ENCODE data around the gene SPATA31C2. TPM values are rescaled to one million over a fixed set of nuclear protein-coding genes. Genes with fewer than 3 reads are reported as not detected.
A peak's percentile ranks its signal among the peaks of the same experiment; 100 is the strongest.
"Not testable (repeated sequence)": the region's sequence is repeated elsewhere in the genome, so short reads cannot be mapped to it uniquely, and the experiment has no call there.

Gene SPATA31C2
- total and polyA plus RNA-seq, 5 donors = not detected

DNA sequence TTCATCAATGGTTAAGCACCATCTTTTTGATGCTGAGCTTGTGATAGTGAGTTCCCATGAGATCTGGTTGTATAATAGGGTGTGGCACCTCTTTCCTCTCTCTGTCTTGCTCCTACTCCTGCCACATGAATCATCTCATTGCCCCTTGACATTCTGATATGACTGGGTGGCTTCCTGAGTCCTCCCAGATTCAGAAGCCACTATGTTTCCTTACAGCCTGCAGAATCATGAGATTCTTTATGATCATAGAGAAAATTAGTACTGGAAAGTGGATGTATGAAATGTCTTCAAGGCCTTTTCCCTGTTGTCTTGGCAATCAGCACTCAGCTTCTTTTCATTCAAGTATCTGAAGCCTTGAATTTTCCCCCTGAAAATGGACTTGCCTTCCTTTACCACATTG, 14.9 kb downstream of the SPATA31C2 start:
- H3K9me3 ChIP-seq (ENCODE audit: control insufficient read depth, low read length); H3K4me1 ChIP-seq (ENCODE audit: control insufficient read depth, insufficient read depth, low read length); H3K27me3 ChIP-seq (ENCODE audit: control insufficient read depth, insufficient read depth); DNase-seq; H3K27ac ChIP-seq (ENCODE audit: low read length); intact Hi-C loops (cut with DNase I); ATAC-seq; H3K4me3 ChIP-seq (ENCODE audit: low read length): not testable (repeated sequence)

DNA sequence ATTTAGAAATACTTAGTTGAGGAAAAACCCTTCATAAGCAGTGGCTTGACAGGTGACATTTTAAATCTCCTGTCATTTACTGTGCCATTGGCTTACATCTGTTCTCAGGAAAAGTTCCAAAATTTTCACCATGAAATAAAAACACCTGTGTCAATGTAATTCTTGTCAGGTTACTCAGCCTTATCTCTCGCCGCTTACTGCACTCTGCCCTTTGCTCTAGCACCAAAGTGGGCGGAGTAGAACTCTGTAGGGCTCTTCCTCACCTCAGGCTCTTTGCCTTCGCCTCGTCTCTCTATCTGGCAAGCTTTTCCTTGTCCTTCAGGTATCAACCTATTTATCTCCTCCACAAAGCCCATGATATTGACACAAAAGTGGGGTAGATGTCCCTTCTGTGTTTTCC, 20.2 kb downstream of the SPATA31C2 start:
- DNase-seq; intact Hi-C loops (cut with DNase I); H3K4me1 ChIP-seq (ENCODE audit: control insufficient read depth, insufficient read depth, low read length); H3K9me3 ChIP-seq (ENCODE audit: control insufficient read depth, low read length); H3K27me3 ChIP-seq (ENCODE audit: control insufficient read depth, insufficient read depth); ATAC-seq; H3K27ac ChIP-seq (ENCODE audit: low read length); H3K4me3 ChIP-seq (ENCODE audit: low read length): not testable (repeated sequence)
- WGBS = 73% methylated on average over 5 of the region's 5 CpGs

DNA sequence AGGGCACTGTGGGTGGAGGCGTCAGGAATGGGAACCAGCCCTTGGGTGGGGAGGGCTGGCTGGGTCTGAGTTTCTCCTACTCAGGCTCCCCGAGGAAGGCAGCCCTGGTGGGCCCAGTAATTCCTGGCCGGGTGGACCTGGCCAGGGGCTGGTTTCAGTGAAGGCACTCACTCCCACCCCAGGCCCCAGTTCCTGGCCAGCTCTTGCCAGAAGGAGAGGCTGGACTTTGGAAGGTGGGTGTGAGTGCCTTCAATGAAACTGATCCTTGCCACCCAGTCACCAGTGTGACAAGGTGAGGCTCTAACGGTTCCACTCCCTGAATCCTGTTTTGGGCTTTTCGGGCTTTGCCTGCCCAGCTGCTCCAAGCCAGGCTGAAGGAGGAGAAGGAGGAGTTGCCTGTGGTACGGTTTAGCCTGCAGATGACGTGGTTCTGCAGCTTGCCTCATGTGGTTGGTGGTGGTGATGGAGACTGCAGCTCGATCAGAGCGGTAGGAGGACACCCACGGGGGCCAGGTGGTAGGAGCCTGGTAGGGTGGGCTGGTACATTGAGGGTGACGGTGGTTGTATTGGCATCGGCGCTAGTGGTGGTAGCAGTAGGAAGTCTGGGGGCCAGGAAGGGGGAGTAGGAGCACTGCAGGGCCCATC, 23.2 kb downstream of the SPATA31C2 start:
- H3K9me3 ChIP-seq (ENCODE audit: control insufficient read depth, low read length); H3K27ac ChIP-seq (ENCODE audit: low read length); H3K4me1 ChIP-seq (ENCODE audit: control insufficient read depth, insufficient read depth, low read length); H3K27me3 ChIP-seq (ENCODE audit: control insufficient read depth, insufficient read depth); ATAC-seq; DNase-seq; H3K4me3 ChIP-seq (ENCODE audit: low read length); intact Hi-C loops (cut with DNase I): not testable (repeated sequence)
- WGBS = 90% methylated on average over 13 of the region's 13 CpGs

DNA sequence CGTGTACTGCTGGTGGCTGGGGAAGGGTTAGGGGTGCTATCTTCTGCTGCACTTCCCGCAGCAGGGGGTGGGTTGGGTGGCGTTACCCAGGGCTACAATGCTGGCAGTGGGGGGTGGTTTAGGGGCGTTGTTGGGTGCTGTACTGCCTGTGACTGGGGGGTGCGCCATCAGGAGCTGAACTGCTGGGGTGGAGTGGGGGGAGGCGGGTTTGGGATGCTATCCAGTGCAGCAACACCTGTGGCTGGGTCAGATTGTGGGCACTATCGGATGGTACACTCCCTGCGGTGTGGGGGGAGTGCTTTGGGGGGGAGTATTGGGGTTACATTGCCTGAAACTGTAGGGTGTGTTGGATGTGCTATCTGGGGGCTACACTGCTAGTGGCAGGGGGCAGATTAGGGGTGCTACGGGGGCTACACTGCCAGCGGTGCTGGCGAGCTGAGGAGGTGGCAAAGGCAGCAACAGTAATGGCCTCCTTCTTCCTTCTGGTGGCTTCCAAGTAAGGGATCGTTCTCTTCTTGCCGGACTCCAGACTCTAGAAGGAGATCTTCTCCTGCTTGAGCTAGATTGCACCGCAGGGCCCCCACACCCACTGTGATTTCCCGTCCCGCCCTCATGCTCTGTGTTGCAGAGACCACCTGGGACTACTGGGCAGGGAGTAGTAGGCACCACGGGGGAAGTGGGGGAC, 23.9 kb downstream of the SPATA31C2 start:
- H3K4me3 ChIP-seq (ENCODE audit: low read length); intact Hi-C loops (cut with DNase I); H3K27me3 ChIP-seq (ENCODE audit: control insufficient read depth, insufficient read depth); ATAC-seq; H3K9me3 ChIP-seq (ENCODE audit: control insufficient read depth, low read length); DNase-seq; H3K4me1 ChIP-seq (ENCODE audit: control insufficient read depth, insufficient read depth, low read length); H3K27ac ChIP-seq (ENCODE audit: low read length): not testable (repeated sequence)
- WGBS = 90% methylated on average over 15 of the region's 17 CpGs

DNA sequence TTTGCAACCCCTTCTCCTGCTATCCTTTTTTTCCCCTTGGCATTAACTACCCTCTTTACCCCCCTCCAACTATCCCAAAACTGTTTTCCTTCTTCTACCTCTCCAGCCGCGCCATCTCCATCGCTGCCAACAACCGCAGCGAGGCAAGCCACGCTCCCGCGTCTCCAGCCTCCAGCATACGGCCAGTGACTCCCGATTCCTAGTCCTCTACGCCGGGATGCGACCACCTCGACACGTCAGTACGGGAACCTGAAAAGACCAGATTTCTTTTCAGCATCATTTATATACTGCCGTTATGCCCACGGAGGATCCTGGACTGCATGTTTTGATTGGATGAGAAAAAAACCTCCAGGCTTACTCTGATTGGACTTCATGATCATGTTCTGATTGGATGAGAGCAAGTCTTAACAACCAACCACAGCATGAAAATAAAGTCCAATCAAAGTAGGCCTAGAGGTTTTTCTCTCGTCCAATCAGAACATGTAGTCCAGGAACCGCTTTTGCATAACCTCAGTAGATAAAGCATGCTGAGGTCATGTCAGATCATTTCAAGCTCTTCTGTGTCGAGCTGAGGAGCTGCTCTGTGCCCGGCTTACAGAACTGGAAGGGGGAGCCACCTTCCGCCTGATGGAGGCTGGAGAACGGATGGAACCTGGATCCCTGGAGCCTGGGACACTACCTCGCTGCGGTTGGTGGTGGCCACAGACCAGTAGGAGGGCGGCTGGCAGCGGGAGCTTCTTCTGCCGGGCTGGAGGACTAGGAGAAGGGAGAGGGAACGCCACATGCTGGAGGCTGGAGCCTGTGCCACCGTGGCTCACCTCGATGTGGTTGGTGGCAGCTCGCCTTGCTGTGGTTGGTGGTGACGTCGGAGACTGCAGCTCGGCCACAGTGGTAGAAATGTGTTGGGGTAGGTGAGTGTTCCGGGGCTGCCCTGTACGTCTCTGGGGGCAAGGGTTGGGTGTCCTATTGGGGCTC, 24.8 kb downstream of the SPATA31C2 start:
- H3K4me1 ChIP-seq (ENCODE audit: control insufficient read depth, insufficient read depth, low read length); H3K27me3 ChIP-seq (ENCODE audit: control insufficient read depth, insufficient read depth); H3K9me3 ChIP-seq (ENCODE audit: control insufficient read depth, low read length); DNase-seq; H3K4me3 ChIP-seq (ENCODE audit: low read length); H3K27ac ChIP-seq (ENCODE audit: low read length); intact Hi-C loops (cut with DNase I); ATAC-seq: not testable (repeated sequence)
- WGBS = 90% methylated on average over 37 of the region's 38 CpGs

DNA sequence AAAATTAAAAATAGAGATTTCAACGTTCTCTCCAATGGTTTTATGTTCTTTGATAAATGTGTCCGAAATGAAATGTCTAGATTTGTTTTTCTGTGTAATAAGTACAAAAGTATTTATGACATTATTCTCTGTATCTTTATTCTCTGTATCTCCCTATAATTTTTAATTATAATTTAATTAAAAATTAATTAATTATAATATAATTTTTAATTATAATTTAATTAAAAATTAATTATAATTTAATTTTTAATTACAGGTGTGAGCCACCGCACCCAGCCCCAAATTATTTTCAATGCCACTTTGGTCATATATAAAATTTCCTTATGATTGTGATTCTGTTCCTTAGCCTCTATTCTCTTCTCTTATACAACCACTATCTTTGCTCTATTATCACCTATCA, 28.2 kb downstream of the SPATA31C2 start:
- WGBS = 94% methylated on average over 3 of the region's 3 CpGs
- Histone ChIP-seq H3K4me1 (ENCODE audit: control insufficient read depth, insufficient read depth, low read length) (no peaks in the 10 kb centered on the region), H3K9me3 (ENCODE audit: control insufficient read depth, low read length) (no peaks in the 10 kb centered on the region), H3K27me3 (ENCODE audit: control insufficient read depth, insufficient read depth) (peaks cover 4% of the 10 kb centered on the region), H3K4me3 (ENCODE audit: low read length) (no peak overlapping the region), H3K27ac (ENCODE audit: low read length) (no peak overlapping the region)
- DNase-seq (no peak), ATAC-seq (no peak)
- intact Hi-C loops (cut with DNase I) = no loop called here

DNA sequence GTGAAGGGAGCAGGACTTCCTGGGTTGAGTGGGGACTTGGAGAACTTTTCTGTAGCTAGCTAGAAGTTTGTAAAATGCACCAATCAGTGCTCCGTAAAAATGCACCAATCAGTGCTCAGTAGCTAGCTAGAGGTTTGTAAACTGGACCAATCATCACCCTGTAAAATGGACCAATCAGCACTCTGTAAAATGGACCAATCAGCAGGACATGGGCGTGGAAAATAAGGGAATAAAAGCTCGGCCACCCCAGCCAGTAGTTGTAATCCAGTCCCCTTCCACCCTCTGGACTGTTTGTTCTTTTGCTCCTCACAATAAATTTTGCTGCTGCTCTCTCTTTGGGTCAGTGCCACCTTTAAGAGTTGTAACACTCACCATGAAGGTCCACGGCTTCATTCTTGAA, 29.5 kb downstream of the SPATA31C2 start:
- Histone ChIP-seq H3K27ac (ENCODE audit: low read length) (no peak overlapping the region), H3K27me3 (ENCODE audit: control insufficient read depth, insufficient read depth) (peaks cover 4% of the 10 kb centered on the region), H3K9me3 (ENCODE audit: control insufficient read depth, low read length) (no peaks in the 10 kb centered on the region), H3K4me1 (ENCODE audit: control insufficient read depth, insufficient read depth, low read length) (no peaks in the 10 kb centered on the region), H3K4me3 (ENCODE audit: low read length) (no peak overlapping the region)
- ATAC-seq = no peak
- intact Hi-C loops (cut with DNase I) = loop anchor here in 3 of 4 donors (5.0 to 10.0 kb wide), 2 partner anchors 466 to 469 kb away; no protein-coding TSS in a partner anchor
- no peak for DNase-seq
- WGBS = 93% methylated on average over 4 of the region's 4 CpGs

DNA sequence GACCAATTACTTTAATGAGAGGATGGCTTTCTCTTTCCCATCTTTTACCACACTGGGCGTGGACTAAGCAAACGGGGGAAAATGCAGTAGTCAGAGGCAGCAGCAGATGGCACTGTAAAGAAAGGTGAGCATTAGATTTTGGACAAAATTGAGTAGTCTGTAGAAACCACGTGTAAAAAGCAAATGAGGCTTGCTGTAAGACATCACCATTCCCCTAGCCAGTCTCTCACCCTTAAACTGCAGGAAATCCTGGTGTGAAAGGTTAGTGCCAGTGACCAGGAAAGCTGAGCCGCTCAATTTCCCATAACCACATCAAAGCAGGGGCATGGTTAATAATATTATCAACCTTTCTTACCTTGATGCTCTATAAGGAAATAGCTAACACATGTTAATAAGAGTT, 31.8 kb downstream of the SPATA31C2 start:
- DNase-seq (no peak), ATAC-seq (peak in 1 of 2 donors; percentile 56)
- Histone ChIP-seq H3K9me3 (ENCODE audit: control insufficient read depth, low read length) (no peaks in the 10 kb centered on the region), H3K27me3 (ENCODE audit: control insufficient read depth, insufficient read depth) (peaks cover 4% of the 10 kb centered on the region), H3K27ac (ENCODE audit: low read length) (no peak overlapping the region), H3K4me3 (ENCODE audit: low read length) (no peak overlapping the region), H3K4me1 (ENCODE audit: control insufficient read depth, insufficient read depth, low read length) (no peaks in the 10 kb centered on the region)
- intact Hi-C loops (cut with DNase I) = loop anchor here in 3 of 4 donors (5.0 to 10.0 kb wide), 2 partner anchors 468 to 471 kb away; no protein-coding TSS in a partner anchor
- WGBS = 23% methylated on average over 4 of the region's 4 CpGs

DNA sequence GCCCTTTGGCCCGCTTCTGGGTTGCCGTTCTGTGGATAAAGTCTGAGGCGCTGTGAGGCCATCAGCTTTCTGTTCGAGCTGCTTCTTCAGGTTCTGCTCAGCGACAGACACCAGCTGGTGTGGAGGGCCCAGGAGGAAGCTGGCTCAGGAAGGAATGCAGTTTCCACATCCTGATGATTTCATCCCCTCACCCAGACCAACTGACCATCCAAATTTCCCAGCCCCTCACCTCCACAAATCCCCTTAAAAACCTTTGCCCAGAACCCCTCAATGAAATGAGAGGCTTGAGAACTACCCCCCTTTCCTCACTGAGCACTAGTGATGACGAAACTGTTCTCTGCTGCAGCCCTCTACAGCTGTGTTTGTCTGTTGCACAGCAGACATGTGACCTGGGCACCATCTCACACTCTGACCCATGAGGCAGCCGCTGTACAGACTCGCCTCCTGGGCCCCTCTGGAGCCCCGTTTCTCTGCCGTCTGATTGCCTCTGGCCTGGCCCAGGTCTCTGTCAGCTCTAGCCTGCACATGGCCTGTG, 45.4 kb downstream of the SPATA31C2 start:
- H3K9me3 ChIP-seq (ENCODE audit: control insufficient read depth, low read length) = no peaks in the 10 kb centered on the region
- H3K4me3 ChIP-seq (ENCODE audit: low read length) = no peak overlapping the region
- peak; percentile 74 to 80 for ATAC-seq
- peak; percentile 45 to 72 (median 68) for DNase-seq
- 43% methylated on average over 10 of the region's 10 CpGs for WGBS
- intact Hi-C loops (cut with DNase I) = loop anchor here in 1 of 4 donors (10.0 kb wide), 1 partner anchor 482 kb away; no protein-coding TSS in a partner anchor
- H3K4me1 ChIP-seq (ENCODE audit: control insufficient read depth, insufficient read depth, low read length) = peaks cover 7% of the 10 kb centered on the region
- H3K27ac ChIP-seq (ENCODE audit: low read length) = peak overlapping the region; percentile 4
- no peaks in the 10 kb centered on the region for H3K27me3 ChIP-seq (ENCODE audit: control insufficient read depth, insufficient read depth)

DNA sequence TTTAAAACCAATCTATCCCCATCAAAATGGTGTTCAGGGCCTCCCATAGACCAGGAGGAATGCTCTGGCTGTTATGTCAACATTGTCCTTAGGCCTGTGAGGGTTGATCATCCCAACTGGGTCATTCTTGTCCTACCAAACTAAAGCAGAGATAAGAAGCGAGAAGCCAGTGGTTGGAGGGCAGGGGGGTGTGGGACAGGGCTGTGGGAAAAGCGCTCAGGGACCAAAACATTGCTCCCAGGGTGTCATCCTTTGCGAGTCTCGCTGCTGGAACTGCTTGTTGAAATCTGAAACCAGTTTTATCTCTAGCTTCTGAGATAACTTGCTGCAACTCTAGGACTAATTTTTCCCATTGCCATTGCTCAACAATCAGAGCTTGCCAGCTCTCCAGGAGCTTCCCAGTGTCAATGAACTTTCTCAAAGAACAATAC, 48.1 kb downstream of the SPATA31C2 start:
- Histone ChIP-seq H3K4me3 (ENCODE audit: low read length) (no peak overlapping the region), H3K27me3 (ENCODE audit: control insufficient read depth, insufficient read depth) (no peaks in the 10 kb centered on the region), H3K4me1 (ENCODE audit: control insufficient read depth, insufficient read depth, low read length) (peaks cover 7% of the 10 kb centered on the region), H3K27ac (ENCODE audit: low read length) (peak overlapping the region; percentile 43), H3K9me3 (ENCODE audit: control insufficient read depth, low read length) (no peaks in the 10 kb centered on the region)
- DNase-seq (peak; percentile 62 to 81 (median 79)), ATAC-seq (peak; percentile 88 to 90)
- intact Hi-C loops (cut with DNase I) = loop anchor here in 1 of 4 donors (10.0 kb wide), 1 partner anchor 485 kb away; no protein-coding TSS in a partner anchor
- 27% methylated on average over 4 of the region's 4 CpGs for WGBS

Data from right cardiac atrium (tissue), 5 donors.